T-helper 1 cell treated with Interleukin-12 subunit alpha and Interleukin-12 subunit beta and Interleukin-4 antibody, amounts not matched to agents 30 ng/mL and 1 ng/mL, for 36 hours (primary cell): Measurements from ENCODE around the gene DNAJC22. TPM values are rescaled to one million over a fixed set of nuclear protein-coding genes. Genes with fewer than 3 reads are reported as not detected.
"Not testable (repeated sequence)": the region's sequence is repeated elsewhere in the genome, so short reads cannot be mapped to it uniquely, and the experiment has no call there.

Experiments used
- intact Hi-C: fragments of 100-400 bp; cut with micrococcal nuclease; formaldehyde crosslinking; loops from one replicate; pipeline ENCODE4 v1.15.1; 2024
- total RNA-seq: library from RNA; stranded (reverse); gene quantifications from 2 replicates; pipeline ENCODE4 v1.2.3, GENCODE V29; 2022

Gene DNAJC22
- total RNA-seq, 1 donor from 2014 or later = not detected

DNA sequence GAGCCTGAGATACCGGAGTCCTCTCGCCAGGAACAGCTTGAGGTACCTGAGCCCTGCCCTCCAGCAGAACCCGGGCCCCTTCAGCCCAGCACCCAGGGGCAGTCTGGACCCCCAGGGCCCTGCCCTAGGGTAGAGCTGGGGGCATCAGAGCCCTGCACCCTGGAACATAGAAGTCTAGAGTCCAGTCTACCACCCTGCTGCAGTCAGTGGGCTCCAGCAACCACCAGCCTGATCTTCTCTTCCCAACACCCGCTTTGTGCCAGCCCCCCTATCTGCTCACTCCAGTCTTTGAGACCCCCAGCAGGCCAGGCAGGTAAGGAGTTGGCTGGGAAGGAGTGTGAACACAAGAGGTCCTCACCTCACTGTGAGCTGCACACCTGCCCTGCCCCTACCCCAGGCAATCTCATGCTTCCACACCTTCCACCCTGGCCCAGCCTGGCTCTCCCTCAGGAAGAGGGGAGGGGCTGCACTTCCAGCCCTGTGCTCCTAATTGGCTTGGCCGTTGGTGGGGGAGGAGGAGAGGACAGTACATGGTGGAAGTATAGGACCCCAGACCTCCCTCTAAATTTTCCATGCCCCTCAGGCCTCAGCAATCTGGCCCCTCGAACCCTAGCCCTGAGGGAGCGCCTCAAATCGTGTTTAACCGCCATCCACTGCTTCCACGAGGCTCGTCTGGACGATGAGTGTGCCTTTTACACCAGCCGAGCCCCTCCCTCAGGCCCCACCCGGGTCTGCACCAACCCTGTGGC is 15.9 kb upstream of the DNAJC22 start:
- intact Hi-C loops = no loop called here

DNA sequence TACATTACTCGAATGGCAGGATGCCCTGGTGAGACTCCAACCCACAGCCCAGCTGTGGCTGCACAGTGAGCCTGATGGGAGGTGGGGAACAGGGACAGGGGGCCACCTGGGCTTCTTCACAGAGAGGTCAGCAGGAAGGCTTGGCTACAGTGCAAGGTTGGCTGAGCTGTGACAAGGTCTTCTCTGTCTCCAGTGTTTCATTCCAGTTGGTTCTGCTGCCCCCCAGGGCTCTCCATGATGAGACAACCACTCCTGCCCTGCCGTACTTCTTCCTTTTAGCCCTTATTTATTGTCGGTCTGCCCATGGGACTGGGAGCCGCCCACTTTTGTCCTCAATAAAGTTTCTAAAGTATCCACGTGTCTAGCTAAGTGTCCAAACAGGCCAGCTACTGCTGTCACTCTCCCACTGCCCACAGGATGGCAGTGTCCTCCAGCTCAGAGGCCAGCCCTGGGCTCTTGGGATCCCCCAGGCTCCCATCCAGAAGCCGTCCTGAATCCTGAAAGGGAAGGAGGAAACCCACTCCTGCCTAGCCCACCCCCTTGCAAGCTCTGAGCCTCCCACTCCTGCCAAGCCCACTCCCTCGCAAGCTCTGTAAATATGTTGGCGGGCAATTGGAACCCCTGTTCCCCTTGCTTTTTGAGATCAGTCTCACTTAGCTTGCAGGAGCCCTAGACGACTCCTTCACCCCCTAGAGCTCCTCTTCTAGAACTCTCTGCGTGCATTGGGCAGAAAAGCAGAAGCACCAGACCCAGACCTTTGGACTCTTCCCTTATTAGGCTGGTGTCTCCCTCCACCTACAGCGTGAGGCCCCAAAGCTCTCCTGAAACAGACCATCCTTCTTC is 15.1 kb upstream of the DNAJC22 start:
- intact Hi-C loops = no loop called here

DNA sequence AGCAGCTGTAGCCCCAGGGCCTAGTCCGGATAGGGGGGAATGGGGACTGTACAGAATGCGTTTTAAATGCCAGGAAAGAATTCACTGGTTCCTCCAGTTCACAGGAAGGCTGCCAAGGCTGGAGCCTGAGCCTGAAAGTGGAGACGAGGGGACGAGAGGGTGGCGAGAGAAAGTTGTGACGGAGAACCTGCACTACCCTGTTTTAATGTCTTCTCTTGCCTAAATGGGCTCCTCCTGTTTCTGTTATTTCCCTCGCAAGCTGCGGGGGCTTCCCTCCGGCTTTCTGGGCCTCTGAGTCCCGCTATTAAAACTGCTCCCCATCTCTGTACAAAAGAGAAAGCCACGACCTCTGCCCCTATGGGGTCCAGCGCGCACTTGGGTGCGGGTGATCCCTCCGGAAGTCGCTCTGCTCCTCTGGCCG is 14.2 kb upstream of the DNAJC22 start:
- intact Hi-C loops = no loop called here

DNA sequence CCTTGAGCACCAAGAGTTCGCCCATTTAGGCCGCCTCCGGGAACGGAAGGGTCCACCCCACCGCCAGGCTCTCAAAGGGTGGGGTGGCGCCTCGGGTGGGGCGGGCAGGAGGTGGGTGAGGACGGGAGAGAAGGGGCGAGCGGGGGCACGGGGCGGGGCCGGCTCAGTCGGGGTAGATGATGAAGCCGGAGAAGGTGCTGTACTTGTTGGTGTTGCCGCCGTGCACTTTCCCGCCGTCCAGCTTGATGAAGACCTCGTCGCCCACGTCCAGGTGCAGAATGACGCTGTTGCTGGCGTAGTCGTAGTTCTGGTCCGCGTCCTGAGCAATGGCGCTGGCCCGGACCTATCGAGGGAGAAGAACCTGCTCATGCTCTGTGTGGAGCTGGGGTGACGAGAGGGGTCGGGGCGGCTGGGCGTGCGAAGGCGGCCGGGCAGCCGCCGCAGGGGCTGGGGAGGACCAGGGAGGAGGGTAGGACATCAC is 13.8 kb upstream of the DNAJC22 start:
- intact Hi-C loops = no loop called here

DNA sequence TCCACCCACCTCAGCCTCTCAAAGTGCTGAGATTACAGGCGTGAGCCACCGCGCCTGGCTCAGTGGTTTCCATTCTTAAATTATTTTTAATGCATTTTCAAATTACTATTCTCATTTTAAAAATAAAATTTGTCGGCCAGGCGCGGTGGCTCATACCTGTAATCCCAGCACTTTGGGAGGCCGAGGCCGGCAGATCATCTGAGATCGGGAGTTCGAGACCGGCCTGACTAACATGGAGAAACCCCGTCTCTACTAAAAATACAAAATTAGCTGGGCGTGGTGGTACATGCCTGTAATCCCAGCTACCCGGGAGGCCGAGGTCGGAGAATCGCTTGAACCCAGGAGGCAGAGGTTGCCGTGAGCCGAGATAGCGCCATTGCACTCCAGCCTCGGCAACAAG is 12.9 kb upstream of the DNAJC22 start:
- intact Hi-C loops = not testable (repeated sequence)

DNA sequence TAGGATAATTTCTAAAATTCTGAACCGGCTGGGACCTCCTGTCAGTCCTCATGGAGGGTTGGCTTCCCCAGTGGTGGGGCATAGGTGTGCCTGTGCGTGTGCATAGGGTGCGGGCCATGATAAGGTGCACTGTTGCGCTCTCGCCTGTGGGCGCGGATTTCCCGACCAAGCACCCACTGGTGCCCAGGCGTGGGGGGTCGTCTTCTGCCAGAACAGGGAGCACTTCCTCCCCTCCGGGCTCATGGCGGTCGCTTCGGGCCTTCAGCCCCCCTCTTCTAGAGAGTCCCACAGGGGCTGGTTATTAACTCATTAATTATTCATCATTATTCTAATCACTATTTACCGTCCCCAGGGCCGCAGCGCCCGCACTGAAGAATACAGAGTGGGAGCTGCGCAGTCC is 12.5 kb upstream of the DNAJC22 start:
- intact Hi-C loops = no loop called here

DNA sequence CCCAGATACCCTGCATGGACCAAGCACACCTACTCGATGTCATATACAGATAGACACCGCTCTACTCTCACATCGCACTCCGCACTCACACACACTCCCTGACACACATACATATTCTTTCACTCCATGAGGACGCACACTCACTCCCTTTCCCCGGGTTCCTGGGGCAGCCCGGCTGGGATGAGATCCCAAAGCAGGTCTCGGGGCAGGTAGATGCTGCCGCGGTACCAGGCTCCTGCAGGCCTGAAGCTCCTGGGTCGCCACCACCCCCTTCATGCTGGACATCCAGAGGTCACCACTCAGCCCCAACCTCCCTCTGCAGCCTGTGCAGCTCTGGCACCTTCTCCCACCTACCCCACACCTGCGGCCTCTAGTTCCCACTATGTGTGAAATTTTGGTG is 12.0 kb upstream of the DNAJC22 start:
- intact Hi-C loops = no loop called here

DNA sequence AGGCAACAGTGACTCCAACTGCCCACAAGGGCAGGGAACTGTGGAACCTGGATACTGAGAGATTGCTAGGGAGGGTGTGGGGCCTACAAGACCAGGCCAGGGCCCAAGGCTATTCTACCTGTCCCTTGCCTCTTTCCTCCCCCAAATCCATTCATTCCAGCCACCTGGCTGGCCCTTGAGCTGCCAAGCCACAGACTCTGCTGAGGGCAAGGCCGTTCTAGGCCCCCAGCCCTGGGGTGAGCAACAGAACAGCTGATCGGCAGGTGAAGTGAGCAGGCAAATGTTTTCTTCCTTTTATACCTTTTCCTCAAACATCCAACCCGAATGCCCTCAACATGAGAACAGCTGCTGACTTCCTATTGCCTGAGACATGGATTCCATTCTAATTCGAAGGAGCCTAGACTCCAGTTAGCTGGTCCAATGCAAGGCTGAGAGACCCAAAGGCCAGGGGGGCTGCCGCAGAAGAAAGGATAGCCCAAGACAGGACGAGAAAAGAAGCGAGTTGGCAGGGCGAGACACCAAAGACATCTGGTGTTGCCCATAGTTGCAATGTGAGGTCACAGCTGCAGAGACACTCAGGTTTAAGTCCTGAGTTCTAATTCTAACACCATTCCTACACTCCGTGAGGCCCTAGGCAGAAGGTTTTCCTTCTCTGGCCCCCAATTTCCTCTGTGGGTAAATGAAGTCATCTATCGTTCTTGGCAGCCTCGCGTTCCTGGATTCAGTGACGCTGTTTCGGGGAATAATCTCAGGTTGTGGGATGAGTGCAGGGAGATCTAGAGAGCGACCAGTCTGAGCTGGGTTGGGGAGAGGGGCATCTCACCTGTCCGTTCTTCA is 11.4 kb upstream of the DNAJC22 start:
- intact Hi-C loops = no loop called here

DNA sequence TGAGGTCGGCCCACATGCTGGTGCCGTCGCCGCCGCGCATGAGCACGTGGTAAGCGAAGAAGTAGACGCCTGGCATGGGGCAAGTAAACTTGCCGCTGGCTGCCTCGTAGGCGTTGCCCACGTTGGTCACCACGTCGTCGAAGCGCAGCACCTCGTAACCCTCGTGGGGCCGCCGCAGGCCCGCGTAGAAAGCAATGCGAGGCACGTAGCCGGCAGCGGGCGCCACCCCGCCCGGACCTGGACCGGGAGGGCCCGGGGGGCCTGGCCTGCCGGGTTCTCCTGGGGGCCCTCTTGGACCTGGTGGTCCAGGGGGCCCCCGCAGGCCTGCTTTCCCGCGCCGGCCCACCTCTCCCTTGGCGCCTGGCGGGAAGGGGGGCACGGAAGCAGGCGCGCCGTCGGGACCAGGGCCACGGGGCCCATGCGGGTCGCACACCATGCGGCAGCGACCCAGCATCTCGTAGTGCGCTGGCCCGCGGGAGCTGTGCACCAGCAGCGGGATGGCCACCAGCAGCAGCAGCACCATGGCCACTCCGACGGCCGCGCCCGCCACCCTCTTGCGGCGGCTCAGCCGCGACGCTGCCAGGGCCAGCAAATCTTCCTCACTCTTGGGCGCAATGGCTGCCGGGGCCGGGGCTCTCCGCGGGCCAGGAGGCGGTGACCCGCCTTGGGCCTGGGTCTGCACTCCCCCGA is 10.6 kb upstream of the DNAJC22 start:
- intact Hi-C loops = no loop called here

DNA sequence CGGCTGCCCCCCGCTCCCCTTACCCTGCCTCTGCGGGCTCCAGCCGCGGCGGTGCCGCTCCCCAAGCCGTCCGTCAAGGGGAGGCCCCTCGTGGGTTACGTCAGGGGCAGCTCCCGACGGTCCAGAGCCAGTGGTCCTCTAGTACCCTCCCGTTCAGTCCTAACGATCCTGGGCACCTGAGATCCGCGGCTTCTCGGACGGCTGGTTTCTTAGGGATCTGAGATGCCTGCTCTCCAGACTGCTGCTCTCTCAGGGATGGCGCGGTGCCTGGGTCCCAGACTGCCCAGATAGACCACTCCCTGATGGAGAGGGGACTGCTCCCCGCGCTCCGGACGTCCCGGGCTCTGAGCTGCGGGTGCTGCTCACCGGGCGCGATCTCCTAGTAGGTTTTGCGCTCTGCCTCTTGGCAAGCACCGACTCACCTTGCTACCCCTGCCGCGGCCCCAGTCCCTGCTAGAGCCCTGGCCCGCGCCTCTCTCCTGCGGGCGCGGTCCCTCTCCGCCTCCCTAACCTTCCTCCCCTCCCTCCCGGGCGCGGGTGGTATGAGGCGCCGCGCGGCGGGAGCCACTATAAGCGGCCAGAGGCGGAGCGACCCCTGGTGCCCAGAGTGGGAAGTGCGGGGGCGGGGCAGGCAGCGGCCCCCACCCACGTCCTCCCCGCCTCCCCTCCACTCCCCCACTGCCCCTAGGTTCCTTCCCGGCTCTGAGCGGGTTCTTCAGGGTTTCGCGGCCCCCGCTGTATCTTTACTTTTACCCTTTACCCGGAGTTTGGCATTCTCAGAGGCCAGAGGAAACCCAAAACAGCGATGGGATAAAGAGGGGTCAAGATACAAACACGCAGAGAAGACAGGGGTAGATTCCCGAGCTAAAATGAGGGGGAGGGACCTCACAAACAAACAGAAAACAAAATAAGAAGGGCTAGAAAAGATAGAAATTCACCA is 9.8 kb upstream of the DNAJC22 start, which contains the start of gene C1QL4:
C1QL4 (minus strand) TSS at position 544 of the 940 bp plus-strand sequence. CDS start 711 bp downstream, outside the sequence.
- intact Hi-C loops = loop anchor here (1.0 kb wide), 5 partner anchors 10 to 72 kb away; partner anchors contain the start of gene TUBA1C

DNA sequence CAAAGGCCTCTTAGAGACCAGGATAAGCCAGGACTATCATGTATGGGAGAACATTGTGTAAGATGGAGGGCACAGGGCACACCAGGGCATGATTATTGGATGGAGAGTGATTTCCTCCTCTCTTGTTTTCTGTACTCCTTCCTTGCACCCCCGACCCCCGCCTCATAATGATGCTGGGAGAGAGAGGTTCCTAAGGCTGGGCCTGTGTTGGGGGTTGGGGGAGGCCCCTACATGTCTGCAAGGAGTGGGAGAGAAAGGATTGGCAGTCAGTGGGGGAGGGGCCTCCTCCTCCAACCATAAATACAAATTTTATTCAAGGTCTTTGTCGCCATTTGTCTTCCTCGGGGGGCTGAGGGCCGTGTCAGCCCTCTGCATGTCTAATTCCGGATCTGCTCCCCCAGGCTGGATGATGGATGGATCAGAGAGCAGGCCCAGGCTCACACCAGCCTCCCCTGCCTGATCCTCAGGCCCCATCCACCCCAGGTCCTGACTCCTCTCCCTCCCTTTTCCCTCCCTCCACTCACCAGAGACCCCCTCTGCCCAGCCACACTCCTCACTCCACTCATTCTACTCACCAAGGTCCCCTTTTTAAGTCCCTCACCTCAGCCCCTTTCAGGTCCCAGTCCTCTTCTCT is 7.7 kb upstream of the DNAJC22 start:
- intact Hi-C loops = no loop called here

DNA sequence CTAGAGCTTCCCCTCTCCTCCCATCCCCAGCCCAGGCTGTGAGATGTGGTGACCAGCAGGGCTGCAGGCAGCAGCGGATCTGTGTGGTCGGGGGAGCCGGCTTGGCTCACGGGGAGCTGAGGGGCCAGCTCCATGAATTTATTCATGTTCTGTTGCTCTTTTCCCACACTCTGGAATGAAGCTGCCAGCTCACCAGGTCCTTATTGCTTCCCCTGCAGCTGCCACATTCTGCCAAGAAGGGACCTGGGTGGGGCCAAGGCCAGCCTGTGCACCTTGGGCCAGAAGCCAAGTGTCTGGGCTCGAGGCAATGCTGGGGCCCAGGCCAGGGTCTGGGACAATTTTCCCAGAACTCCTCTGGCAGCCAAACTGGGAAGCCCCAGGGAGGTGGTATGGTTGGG is 7.2 kb upstream of the DNAJC22 start:
- intact Hi-C loops = no loop called here

DNA sequence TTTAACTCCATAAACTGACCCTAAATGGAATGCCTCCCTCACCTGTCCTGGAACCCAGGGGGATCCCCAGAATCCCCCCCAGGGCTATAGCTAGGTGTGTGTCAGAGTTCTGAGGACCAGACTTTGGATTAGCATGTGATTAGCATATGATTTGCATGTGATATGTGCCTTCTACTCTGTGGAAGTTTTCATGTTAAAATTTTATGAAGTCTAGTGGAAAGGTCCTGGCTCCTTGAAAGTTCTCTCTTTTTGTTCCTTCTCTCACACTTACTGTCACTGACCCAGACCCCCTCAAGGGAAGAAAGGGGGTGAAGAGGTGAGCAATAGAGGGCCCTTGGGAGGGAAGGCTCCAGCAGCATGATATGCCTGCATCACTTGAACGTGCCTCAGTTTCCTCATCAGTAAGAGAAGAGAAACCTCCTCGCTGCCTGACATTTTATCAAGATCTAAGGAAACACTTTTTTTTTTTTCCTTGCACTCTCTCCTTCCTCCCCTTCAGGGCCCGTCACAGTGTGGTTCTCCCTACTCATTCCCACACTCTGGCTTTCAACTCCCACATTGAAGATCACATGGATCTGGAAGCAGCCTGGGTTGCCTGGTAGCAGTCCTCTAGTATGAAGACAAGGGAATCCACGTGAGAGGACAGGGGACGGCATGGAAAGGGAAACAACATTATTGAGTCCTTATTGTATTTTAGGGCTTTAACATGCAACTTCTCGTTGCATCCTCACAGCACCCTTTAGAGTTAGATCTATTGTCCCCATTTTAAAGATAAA is 6.4 kb upstream of the DNAJC22 start:
- intact Hi-C loops = loop anchor here (5.0 kb wide), 2 partner anchors 248 to 358 kb away; partner anchors contain the start of gene DHH

DNA sequence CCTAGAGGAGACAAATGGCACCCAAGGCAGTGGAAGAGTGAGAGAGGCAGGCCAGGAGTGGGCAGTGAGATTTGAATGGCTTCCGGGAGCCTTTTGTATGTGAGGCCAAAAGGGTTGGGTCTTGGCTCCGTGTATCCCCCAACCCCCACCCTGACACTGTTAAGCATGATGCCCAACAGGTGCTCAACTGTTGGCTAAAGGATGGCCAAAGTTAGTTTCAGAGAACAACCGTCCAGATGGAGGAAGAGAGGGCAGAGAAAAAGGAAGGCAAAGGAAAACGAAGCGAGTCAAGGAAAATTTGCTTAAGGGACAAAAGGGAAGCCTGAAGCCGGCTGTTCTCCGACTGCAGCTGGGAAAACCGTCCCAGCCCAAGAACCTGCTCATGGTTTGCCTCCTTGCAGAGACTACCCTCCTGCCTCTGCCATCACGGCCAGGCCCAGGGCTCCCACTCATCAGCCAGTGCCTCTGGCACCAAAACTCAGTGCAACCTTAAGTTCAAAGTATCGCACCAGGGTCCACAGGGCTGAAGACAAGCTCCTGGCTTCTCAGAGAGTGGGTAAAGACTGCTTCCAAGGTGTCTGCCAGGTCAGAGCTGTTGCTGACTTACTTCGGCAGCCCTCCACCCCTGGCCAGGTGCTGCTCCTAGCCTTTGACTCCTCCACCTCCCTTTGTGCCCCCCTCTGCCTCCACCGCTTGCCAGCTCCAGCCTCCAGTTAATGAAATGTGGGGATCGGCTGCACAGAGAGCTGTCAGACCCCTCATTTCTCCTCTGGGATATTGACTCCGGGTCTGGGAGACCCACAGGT is 5.5 kb upstream of the DNAJC22 start:
- intact Hi-C loops = loop anchor here (5.0 kb wide), 2 partner anchors 249 to 359 kb away; partner anchors contain the start of gene DHH

DNA sequence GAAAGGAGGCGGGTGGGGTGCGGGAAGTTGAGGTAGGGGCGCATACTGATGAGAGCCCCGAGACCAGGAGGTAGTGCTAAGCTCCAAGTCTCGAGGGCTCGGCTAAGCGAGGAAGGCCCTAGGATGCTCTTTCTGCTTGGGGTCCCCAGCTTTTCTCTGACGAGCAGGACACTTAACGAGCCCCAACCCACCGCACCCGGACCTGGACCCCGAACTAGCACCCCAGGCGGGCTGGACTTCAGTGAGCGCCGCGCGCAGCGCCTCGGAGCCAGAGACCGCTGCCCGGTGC is 5.0 kb upstream of the DNAJC22 start:
- intact Hi-C loops = loop anchor here (1.0 to 5.0 kb wide), 4 partner anchors 18 to 359 kb away; partner anchors contain the start of genes DHH and TROAP

DNA sequence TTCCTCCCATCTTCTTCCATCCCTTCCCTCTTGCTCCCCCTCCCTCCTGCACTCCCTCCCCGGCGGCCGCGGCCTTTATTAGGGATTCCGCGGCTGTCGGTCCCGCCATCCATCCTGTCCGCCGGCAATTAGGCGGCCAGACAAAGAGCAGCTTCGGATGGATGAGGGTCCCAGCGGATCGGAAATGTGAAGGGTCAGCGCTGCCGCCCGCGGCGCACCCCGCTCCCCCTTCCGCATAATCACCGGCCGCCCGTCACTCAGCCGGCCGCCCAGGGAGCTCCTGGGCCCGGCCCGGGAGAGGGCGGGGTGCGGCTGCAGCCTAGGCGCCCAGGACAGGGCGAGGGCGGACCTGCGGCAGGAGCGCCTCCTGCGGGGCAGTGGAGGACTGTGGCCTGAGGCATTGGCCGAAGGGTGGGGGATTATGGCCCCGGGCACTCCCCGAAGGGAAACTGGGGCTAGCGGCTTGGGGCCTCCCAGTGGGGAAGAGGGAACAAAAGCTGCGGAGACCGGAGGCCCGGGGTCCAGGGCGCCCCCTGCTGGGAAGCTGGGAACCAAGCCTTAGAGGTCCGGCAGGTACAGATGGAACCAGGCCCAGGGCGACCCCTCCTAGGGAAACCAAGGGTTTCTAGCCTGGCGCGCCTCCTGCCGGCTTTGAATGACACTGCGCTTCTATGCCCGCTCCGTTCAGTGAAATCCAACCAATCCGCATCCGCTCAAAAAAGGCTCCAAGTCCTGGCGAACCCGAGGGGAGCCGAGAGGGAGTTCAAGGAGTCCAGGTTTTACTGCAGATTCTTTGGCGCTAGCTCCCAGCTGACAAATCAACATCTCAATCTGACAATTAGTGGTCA is 4.4 kb upstream of the DNAJC22 start:
- intact Hi-C loops = loop anchor here (1.0 to 5.0 kb wide), 4 partner anchors 19 to 360 kb away; partner anchors contain the start of genes DHH and TROAP
